HepG2 (cell line): ENCODE results near the gene PTPRH. TPM values are rescaled to one million over a fixed set of nuclear protein-coding genes. Genes with fewer than 3 reads are reported as not detected.
A peak's percentile ranks its signal among the peaks of the same experiment; 100 is the strongest.
"Not testable (repeated sequence)": the region's sequence is repeated elsewhere in the genome, so short reads cannot be mapped to it uniquely, and the experiment has no call there.

Source experiments
- ATAC-seq: fragments of 200-7000 bp; cut with Tn5 transposase; 3 replicates; pipeline ENCODE4 v1.9.1; 2020; ENCODE audit warnings: mild to moderate bottlenecking, moderate library complexity
- BruUV-seq: library from RNA; stranded (reverse); fragments of 400-500 nt; replicated peaks from 2 replicates; lab custom pipeline; 2021; lab: Mats Ljungman, UMichigan
- CTCF ChIA-PET: fragments of 300-600 bp; formaldehyde crosslinking; extraction: SDS; loops from one replicate; lab custom pipeline; 2021; ENCODE audit warnings: low total read pairs, inconsistent platforms, low intra/inter-chr PET ratio; lab: Yijun Ruan, JAX
- POLR2A ChIA-PET: fragments of 350-600 bp; sonication (Branson Sonifier 250); formaldehyde crosslinking; loops from one replicate; lab custom pipeline; 2020; ENCODE audit warnings: antibody characterized with exemption, inconsistent platforms; lab: Yijun Ruan, JAX
- DNase-seq: peaks from one replicate; pipeline ENCODE4 v3.0.0-alpha.2; 2015; ENCODE audit warnings: low spot score
- FAIRE-seq: peaks from 3 replicates; lab custom pipeline; 2011; peaks lifted over from hg19 to GRCh38; lab: Jason Lieb, UNC
- H2AFZ ChIP-seq: one replicate; pipeline ENCODE4 v1.6.1; 2011; ENCODE audit warnings: low read length, inconsistent platforms
- H3K27ac ChIP-seq: fragments of 300-600 bp; 3 replicates; pipeline ENCODE4 v1.8.0; 2011; ENCODE audit warnings: mixed run types, mild to moderate bottlenecking, mixed read lengths, low read length, inconsistent platforms; ENCODE audit not compliant: insufficient read depth; ENCODE audit errors: extremely low read length
- H3K27me3 ChIP-seq, 2 experiments: fragments of 200-600 bp in 1 of 2; 2 replicates in 1 of 2; 3 replicates in 1 of 2; pipeline versions ENCODE4 v1.6.0 to v1.8.0; 2011; ENCODE audit warnings: low read length in 2 of 2, mild to moderate bottlenecking in 2 of 2, moderate library complexity in 2 of 2, inconsistent platforms in 1 of 2; ENCODE audit not compliant: insufficient read depth in 2 of 2, control insufficient read depth in 1 of 2
- H3K36me3 ChIP-seq, 2 experiments: fragments of 200-600 bp in 1 of 2; replicated peaks in 1 of 2; 2 replicates in 1 of 2; 3 replicates in 1 of 2; pipeline versions ENCODE4 v1.5.1 to v1.8.0; 2011; ENCODE audit warnings: low read length in 2 of 2, inconsistent platforms in 1 of 2; ENCODE audit not compliant: insufficient read depth in 2 of 2, control insufficient read depth in 1 of 2
- H3K4me1 ChIP-seq: 2 replicates; pipeline ENCODE4 v1.5.1; 2012; ENCODE audit warnings: low read length, inconsistent platforms; ENCODE audit not compliant: insufficient read depth
- H3K4me2 ChIP-seq: 2 replicates; pipeline ENCODE4 v1.6.0; 2011; ENCODE audit warnings: low read depth, low read length, inconsistent platforms
- H3K4me3 ChIP-seq, 3 experiments: fragments of 200-600 bp in 1 of 3; sonication (generic), shearing (Covaris generic) in 1 of 3; replicated peaks in 1 of 3; 2 replicates each; pipeline ENCODE4 v1.5.1; 2011 to 2016; ENCODE audit warnings: low read length in 3 of 3, inconsistent platforms in 2 of 3, low read depth in 2 of 3, mild to moderate bottlenecking in 2 of 3, control low read depth in 1 of 3, mixed read lengths in 1 of 3; ENCODE audit not compliant: insufficient read depth in 1 of 3
- H3K79me2 ChIP-seq: one replicate; pipeline ENCODE4 v1.6.1; 2011; ENCODE audit warnings: low read length, inconsistent platforms; ENCODE audit not compliant: insufficient read depth
- H3K9ac ChIP-seq: 2 replicates; pipeline ENCODE4 v1.6.0; 2011; ENCODE audit warnings: mild to moderate bottlenecking, low read depth, low read length, inconsistent platforms; ENCODE audit not compliant: insufficient read depth
- H3K9me3 ChIP-seq: 2 replicates; pipeline ENCODE4 v1.5.1; 2012; ENCODE audit warnings: mild to moderate bottlenecking, low read length
- H4K20me1 ChIP-seq: 2 replicates; pipeline ENCODE4 v1.6.0; 2011; ENCODE audit warnings: inconsistent platforms, mild to moderate bottlenecking, low read length, moderate library complexity; ENCODE audit not compliant: insufficient read depth
- STAG1 ChIP-seq: sonication (generic); formaldehyde crosslinking; IDR thresholded peaks from 2 replicates; pipeline ENCODE4 v1.4.0; 2020; ENCODE audit warnings: missing genetic modification reagents
- ZNF747 ChIP-seq: sonication (generic); formaldehyde crosslinking; IDR thresholded peaks from 2 replicates; pipeline ENCODE4 v1.8.1; 2023; ENCODE audit warnings: missing genetic modification reagents, mild to moderate bottlenecking, borderline replicate concordance
- WGBS: methylation state at CpG from one replicate; pipeline ENCODE4 v1.1.6; 2017; ENCODE audit warnings: low lambda C conversion rate; 5-methylcytosine and 5-hydroxymethylcytosine counted together
- in situ Hi-C: cut with HindIII; loops from 2 replicates; pipeline ENCODE4 v1.10.0; 2017; ENCODE audit warnings: low pct_unique_long_range_greater_than_20kb; ENCODE audit not compliant: extremely low pct_ligation_motif_present
- intact Hi-C: fragments of 100-400 bp; cut with micrococcal nuclease; formaldehyde crosslinking; loops from one replicate; pipeline ENCODE4 v1.10.0; 2022; ENCODE audit not compliant: unreplicated experiment
- polyA plus RNA-seq, 8 experiments: library from polyadenylated mRNA; depleted of rRNA in 3 of 8; stranded (reverse) in 7 of 8; unstranded in 1 of 8; fragments of >200 nt; fragmentation: Illumina TruSeq in 4 of 8; extraction: Trizol in 4 of 8; gene quantifications; 2 replicates each; pipeline versions ENCODE4 v1.2.1 to v1.2.3, GENCODE V29; 2011 to 2016; ENCODE audit warnings: low read depth in 4 of 8, missing spikeins in 1 of 8, mixed read lengths in 1 of 8; ENCODE audit not compliant: insufficient read depth in 1 of 8
- total RNA-seq, 5 experiments: library from RNA; depleted of rRNA; stranded (reverse); fragments of >200 nt; fragmentation: Illumina TruSeq; extraction: Trizol; gene quantifications; 2 replicates each; pipeline ENCODE4 v1.2.3, GENCODE V29; 2016; ENCODE audit warnings: low read depth in 1 of 5
- TF ChIP-seq, protein P1 (sequence below): sonication (generic); formaldehyde crosslinking; IDR thresholded peaks from 2 replicates; pipeline ENCODE4 v1.5.0; 2020; ENCODE audit warnings: mild to moderate bottlenecking, missing genetic modification reagents, moderate library complexity

Gene PTPRH
- total and polyA plus RNA-seq, 2 of the 13 experiments (the other 11 are each of a cell fraction or from before 2014, with no cell fraction given): 14.7 to 125 TPM

DNA sequence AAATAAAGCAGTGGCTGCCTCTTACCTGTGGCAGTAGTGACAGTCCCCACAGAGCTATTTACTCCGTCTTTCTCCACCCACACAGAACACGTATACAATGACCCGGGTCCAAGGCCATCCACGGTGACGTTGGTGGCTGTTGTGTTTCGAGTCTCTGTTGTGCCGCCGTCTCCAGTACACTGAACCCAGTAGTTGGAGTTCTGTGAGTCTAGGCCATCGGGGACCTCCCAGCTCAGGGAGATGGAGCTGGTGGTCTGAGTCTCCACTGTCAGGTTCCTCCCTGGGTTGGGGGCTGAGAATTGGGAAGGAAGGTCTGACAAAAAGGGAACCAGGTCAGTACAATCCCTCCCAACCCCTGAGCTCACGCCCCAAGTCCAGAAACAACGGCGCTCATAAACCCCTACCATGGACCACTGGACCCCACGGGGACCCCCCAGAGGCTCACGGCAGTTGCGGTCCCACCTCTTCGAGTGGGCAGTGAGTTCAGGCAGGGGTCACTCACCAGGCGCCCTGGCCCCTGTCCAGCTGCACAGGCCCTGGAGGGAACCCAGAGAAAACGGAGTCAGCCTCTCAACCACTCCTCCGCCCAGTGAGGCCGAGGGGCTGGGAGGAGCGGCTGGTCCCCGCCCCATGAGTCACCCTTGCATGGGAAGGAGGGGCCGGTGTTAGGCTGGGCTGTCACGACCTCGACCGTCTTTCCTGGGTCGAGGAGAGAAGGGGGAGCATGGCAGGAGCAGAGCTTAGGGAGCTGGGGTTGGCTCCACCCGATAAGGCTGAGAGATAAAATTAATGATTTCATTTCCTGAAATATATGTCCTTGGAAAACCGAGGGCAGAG, 2.4 kb downstream of the PTPRH start (continued):
- 0 out of 2 replicates have a peak, but pooled peaks have one; percentile 81 for TF ChIP-seq ZNF747 (CRISPR knock-in tag)

DNA sequence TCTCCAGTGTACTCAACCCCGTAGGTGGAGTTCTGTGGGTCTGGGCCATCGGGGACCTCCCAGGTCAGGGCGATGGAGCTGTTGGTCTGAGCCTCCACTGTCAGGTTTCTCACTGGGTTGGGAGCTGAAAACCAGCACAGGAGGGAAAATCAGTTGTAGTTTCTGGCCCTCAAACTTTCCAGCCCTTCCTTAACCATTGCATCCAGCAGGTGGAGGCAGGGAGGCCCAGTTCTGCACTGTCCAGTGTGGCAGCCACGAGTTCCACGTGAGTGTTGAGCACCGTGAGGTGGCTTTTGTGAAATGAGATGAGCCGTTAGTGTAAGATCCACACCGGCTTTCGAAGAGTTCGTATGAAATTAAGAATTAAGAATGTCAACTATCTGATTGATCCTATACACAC, 7.1 kb downstream of the PTPRH start:
- BruUV-seq, DNase-seq, H4K20me1 ChIP-seq, H3K4me2 ChIP-seq, H3K27ac ChIP-seq, ATAC-seq, H2AFZ ChIP-seq, in situ Hi-C loops, H3K4me3 ChIP-seq, intact Hi-C loops, CTCF ChIA-PET, H3K27me3 ChIP-seq, H3K9ac ChIP-seq, H3K9me3 ChIP-seq: not testable (repeated sequence)
- Histone ChIP-seq H3K4me1 (peaks cover 34% of the 10 kb centered on the region), H3K36me3 (peaks cover 26 to 74% of the 10 kb centered on the region in 2 experiments), H3K79me2 (peaks cover 14% of the 10 kb centered on the region)
- 92% methylated on average over 7 of the region's 10 CpGs for WGBS
- POLR2A ChIA-PET: interaction anchor here (1.1 kb wide), 1 partner anchor 205 kb away, joined by 3 read pairs; the partner anchor contains the start of gene UBE2S
- TF ChIP-seq, protein P1, sequence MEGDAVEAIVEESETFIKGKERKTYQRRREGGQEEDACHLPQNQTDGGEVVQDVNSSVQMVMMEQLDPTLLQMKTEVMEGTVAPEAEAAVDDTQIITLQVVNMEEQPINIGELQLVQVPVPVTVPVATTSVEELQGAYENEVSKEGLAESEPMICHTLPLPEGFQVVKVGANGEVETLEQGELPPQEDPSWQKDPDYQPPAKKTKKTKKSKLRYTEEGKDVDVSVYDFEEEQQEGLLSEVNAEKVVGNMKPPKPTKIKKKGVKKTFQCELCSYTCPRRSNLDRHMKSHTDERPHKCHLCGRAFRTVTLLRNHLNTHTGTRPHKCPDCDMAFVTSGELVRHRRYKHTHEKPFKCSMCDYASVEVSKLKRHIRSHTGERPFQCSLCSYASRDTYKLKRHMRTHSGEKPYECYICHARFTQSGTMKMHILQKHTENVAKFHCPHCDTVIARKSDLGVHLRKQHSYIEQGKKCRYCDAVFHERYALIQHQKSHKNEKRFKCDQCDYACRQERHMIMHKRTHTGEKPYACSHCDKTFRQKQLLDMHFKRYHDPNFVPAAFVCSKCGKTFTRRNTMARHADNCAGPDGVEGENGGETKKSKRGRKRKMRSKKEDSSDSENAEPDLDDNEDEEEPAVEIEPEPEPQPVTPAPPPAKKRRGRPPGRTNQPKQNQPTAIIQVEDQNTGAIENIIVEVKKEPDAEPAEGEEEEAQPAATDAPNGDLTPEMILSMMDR (CRISPR knock-in tag): peak; percentile 20; the same call in 1 of the 2 replicates
- TF ChIP-seq STAG1: peak; percentile 18; the same call in 1 of the 2 replicates
- peak; percentile 59 for FAIRE-seq
